ENCODE results near the gene NACC2.

- TF ChIP-seq JUND (IDR thresholded peaks at IDR 0.05; ENCODE audit: low read length) (no peak), CTCF (IDR thresholded peaks at IDR 0.05; ENCODE audit: control extremely low read depth in 1 of 3, insufficient read depth in 1 of 3, low read depth in 1 of 3, low read length in 3 of 3) (no peak), CHD1 (IDR thresholded peaks at IDR 0.05; ENCODE audit: low read depth, low read length) (no peak), CREB1 (IDR thresholded peaks at IDR 0.05) (no peak), POLR2A (IDR thresholded peaks at IDR 0.05; ENCODE audit: control extremely low read depth in 1 of 2, low read depth in 2 of 2, low read length in 2 of 2) (no peak), CEBPB (IDR thresholded peaks at IDR 0.05; ENCODE audit: low read depth, low read length) (no peak), TAF1 (IDR thresholded peaks at IDR 0.05; ENCODE audit: low read depth, low read length) (no peak), NANOG (IDR thresholded peaks at IDR 0.05; ENCODE audit: insufficient read depth, low read depth, low read length, poor library complexity, severe bottlenecking) (no peak), GABPA (IDR thresholded peaks at IDR 0.05; ENCODE audit: borderline replicate concordance, insufficient read depth, low read length) (no peak), ZNF274 (IDR thresholded peaks at IDR 0.05; ENCODE audit: borderline replicate concordance, extremely low read depth, low read length) (no peak), POLR2AphosphoS5 (IDR thresholded peaks at IDR 0.05; ENCODE audit: low read depth, low read length) (no peak)
These were observed 5.4 kb downstream of the NACC2 start for GRCh38 chr9:136089697-136090045.
